GM21723 (cell line): Measurements from ENCODE around the gene CD248.

ENCODE experiments used
- ATAC-seq: cut with Tn5 transposase; IDR thresholded peaks from one replicate; pipeline ENCODE4 v1.9.1; 2021; ENCODE audit warnings: mild to moderate bottlenecking, moderate library complexity; ENCODE audit not compliant: unreplicated experiment

Gene CD248

DNA sequence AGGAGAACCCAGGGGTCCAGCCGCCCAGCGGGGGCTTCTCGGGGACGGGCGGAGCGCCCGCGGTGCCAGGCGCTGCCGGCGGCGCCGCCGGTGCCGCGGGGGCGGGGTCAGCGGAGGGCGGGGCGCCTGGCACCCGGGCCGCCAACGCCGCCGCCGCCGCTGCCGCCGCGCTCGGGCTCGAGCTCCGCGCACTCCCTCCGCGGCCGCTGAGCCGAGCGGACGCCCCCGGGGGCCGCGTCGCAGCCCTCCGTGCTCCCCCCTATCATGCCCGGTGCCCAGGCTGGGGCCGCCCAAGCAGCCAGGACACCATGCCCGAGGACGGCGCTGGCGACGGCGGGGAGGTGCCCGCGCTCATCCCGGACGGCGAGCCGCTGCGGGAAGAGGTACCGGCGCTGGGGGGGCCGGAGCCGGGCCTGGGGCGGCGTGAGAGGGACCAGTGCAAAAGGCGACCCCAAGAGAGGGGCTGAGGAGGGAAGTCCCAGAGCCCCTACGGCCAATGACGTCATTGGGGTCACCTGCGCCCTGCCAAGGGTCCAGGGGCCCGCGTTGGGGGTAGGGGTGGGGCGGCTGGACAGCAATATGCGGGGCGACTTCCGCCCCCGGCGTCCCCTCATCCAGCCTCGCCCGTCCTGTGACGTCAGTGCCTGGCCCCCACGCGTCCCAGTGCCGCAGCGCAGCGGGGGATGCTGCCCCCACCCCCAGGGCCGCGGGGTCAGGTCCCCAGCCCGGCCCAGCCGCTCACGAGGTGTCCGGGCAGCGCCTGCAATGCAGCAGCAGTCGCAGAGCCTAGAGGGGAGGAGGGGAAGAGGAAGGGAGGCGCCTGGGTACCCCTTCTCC lies 24.9 kb downstream of the CD248 start, which contains the start of gene TMEM151A:
TSS of gene TMEM151A (plus strand) at position 189 of the 837 bp plus-strand sequence. CDS start at position 309, 120 bp downstream.
- no peak for ATAC-seq

DNA sequence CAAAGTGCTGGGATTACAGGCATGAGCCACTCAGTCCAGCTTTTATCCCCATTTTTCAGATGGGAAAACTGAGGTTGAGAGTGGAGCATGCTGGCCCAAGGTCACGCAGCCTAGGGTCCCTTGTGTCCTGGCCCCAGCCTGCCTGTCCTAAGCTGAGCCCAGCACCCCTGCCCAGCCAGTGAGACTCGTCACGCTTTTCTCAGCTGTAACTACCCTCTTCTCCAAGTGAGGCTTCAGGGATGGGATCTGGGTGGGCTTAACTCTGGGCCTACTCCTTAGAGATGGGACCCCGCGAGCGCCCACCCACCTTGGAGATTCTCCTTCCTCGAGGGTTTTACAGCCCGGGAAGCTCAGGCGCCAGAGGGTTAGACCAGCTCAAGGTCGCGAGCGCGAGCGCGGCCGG lies 25.5 kb downstream of the CD248 start:
- ATAC-seq = no peak

DNA sequence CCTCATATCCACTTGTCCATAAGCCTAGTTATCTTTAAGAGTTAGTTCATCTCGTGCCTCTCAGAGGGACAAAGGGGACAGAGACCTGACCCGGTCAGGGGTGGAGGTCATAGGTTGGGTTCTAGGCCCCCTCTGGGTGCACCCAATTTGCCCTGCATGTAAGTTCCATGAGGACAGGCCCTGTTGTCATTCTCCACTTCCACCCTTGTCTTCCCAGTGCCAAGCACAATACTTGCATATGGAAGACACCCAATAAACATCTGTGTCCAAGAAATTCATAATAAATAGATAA lies 26.6 kb downstream of the CD248 start:
- no peak for ATAC-seq

DNA sequence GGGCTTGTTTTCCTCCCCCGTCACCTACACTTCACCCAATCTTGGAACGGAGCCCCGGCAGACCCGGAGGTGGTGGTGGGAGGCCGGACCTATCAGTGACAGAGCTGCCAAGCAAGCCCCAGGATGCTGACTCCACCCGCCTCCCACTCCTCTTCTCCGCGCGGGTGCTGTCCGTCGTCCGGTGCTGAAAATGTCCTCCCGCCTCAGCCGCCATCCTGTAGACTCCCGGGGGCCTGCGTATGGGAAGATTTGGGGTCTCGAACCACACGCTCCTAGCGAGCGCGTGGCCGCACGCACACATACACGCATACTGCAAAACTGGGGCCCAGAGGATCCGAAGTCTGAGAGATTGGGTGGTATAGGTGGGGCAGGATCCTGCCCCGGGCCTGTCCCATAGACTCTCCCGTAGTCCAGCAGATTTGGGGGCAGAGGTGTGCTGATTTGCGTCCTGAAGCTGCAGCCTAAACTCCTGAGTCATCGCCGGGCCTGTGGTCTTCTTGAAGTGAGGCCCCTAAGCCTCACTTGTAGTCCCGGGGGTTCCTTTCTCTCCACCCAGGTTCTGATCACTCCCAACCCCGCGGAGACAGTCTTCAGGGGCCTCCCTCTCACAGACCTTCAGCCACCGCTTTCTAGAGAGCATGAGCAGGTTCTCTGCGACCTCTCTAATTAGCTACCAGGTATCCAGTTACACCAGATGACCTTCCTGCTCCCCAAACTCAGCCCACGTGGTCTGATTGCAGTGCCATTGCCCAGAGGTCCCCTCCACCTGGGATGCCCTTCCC lies 27.1 kb downstream of the CD248 start:
- ATAC-seq = peak; percentile 39

DNA sequence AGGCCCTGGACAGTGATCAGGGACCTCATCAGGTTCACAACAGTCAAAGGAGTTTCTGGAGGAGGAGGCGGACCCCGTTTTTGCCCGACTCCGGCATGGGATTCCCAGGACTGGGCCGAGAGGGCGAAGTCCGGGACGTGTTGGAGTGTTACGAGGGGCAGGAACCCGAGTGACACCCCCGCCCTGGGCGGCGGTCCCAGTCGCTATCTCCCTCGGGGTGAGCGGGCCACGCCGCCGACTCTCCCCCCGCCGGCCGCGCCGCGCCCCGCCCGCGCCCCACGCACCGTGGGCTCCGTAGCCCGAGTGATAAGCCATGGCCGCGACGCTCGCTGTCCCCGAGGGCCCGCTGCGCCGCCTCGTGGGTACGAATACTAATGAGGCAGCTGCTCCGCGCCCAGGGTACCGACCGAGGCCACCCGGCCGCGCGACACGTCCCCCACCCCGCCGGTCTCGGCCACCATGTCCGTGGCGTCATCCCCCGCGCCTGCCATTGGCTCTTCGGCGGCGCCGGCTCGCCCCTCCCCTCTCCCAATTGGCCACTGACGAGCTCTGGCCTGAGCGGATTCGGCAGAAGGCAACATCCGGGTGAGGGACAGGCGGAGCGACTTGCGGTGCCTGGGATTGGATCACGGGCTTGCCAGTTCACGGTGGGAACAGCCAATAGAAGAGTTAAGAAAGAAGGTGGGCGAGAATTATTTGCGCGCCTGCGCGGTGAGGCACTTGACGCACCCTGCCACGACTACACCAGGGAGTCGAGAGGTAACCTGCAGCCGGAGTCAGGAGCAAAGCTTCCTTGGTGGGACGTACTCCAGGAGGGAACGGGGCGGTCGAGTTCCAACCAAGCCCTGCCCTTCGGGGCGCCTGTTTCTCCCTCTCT lies 27.9 kb downstream of the CD248 start, which contains the start of gene YIF1A:
TSS of gene YIF1A (minus strand) at position 473 of the 877 bp plus-strand sequence. CDS start at position 315, 158 bp downstream.
- peak; percentile 88 for ATAC-seq

DNA sequence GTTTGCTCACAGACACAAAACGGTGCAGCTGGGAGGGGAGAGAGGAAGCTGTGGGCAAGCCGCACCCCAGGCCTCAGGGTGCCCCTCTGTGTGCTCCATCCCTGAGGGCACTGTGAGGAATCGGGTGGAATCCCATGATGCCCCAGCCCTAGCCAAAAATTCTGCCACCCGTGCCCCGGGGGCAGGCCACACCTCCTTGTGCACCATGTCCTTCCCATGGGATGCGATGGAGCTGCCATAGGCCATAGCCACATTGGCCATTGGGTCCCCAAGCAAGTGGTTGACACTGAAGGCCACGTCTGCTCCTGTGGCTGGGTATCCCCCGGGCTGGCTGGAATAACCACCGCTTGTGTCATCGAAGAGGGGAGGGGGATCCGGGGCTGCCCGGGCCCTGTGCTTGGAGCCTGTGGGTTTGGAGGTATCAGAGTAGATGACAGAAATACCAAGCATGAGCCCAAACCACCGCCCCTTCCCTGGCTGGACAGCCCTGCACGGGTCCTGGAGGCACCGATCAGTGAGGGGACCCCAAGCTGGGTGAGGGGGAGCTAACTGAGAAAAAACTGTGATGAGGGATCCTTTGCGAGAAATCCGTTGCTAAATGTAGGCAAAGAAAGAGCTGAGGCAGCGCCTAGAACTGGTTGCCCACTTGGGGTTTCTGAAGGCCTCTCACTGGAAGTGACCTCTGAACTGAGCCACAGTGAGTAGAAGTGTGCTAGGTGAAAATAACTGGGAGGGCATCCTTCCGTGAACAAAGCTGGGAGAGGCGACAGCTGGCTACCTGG lies 28.8 kb downstream of the CD248 start:
- no peak for ATAC-seq

DNA sequence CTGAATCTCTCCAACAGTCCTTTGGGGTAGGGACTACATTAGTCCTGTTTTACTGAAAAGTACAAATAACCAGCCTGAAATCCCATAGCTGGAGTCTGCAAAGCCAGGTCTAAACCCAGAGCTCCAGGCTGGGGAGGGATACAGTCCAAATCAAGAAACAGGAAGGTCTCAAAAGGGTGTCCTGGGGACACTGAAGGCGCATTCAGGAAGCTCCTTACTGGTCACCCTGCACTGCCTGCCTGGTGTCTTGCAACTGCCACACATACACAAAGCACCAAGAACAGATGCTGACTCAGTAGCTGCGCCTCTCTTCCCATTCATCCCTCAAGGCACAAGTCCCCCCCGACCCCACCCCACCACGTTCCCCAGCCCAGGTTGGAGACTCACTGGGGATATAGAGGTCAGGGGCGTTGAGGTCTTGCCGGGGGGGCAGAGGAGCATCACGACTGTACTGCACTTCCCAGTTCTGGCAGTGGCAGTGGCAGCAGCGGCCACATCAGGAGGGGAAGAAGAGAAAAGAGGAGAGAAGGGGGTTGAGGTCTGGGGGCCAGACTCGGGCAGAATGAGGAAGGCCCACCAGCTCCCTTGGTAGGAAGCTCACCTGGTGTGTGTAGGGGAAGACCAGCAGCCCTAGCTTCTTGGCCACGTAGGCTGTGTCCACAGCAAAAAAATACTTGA lies 29.5 kb downstream of the CD248 start:
- no peak for ATAC-seq

DNA sequence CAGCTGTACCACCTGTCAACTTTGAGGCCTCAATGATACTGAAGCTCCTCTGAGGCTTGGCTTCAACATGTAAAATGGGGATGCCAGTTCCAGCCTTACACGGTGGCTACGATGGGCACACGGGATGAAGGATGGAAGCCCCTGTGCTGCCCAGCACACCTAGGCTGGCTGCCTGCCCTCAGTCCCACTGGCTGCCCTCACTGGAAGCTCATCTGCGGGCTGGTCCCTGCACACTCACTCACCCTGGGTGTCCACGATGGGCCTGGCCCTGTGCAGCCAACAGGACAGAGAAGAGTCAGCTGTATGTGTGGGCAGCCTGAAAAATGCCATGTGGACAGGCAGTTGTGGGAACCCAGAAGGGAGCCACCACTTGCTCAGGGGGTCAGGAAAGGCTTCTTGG lies 30.1 kb downstream of the CD248 start:
- ATAC-seq = no peak

DNA sequence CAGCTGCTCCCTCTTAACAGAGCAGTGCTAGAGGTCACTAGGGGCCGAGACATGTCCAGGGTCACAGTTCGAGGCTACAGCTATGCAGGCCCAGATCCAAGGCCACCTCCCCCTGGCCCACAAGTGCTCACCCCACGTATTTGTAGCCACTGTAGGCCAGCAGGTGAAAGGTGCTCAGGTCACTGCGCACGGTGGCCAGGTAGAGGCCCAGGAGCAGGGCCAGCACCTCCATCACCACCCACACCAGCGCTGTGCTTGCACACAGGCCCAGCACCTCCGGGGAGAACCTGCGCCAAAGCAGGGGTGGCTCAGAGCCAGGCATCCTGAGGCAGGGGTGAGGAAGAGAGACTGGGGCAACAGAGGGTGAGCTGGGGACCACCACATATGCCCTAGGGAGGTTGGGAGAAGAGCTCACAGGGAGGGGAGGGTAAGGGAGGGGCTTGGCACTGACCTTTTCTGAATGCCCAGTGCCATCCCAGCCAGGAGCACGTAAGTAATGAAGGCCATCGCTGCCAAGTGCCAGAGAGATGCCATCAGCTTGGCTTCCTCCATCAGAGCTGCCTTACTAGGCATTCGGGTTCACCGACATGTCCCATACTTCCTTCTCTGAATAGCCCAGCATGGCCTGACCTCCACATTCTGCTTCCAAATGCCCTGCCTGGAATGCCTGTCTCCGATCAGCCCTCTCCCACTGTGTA lies 31.4 kb downstream of the CD248 start:
- ATAC-seq = no peak

DNA sequence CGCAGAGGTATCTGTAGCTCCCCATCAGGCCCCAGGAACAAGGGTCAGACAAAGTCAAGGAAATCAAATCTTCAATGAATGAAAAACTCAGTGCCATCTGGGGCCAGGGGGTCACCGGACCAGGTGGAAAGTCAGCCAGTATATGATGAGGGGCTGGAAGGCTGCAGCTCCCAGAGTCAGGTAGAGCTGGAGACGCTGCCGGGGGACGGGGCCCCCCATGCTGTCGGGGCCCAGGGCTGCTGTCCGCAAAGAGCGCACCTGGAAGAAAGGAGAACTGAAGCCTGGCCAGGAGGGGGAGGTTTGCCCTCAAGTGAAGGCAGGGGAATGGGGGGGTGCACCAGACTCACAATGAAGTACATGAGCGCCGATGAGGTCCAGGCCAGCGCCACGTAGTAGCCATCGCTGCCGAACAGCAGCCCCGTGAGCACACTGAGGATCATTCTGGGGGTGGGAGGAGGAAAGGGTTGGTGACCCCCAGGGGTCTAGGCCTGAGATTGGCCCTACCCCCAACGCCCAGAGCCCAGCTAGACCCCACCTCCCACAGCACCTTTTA lies 32.2 kb downstream of the CD248 start:
- ATAC-seq = no peak

DNA sequence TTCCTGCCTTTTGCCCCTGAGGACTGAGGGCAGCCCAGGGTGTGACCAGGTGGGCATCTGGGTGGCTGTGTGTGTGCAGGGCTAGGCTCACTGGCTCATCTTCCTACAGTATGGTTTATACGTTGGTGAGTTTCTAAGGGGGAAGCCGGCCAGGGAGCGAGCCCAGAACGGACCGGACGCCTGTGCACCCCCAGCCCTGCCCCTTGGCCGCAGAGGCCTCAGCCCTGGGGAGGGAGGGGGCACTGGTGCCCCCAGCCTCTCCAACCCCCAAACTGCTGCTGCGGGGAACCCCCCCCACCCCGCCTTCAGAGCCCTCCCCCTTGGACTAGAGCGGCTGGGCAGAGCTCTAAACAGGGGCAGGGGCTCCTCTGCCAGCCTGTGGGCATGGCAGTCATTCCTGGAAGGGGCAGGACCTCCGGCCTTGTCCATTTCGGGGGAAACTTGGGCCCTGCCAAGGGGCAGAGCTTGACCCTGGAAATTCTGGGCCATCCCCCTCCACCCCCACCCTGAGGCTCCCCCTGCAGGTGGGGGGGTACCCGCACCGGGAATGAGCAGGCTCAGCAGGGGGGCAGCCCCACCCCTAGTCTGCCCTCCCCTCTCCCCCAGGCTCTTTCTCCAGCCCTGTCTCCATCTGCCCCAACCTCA lies 33.3 kb downstream of the CD248 start:
- no peak for ATAC-seq

DNA sequence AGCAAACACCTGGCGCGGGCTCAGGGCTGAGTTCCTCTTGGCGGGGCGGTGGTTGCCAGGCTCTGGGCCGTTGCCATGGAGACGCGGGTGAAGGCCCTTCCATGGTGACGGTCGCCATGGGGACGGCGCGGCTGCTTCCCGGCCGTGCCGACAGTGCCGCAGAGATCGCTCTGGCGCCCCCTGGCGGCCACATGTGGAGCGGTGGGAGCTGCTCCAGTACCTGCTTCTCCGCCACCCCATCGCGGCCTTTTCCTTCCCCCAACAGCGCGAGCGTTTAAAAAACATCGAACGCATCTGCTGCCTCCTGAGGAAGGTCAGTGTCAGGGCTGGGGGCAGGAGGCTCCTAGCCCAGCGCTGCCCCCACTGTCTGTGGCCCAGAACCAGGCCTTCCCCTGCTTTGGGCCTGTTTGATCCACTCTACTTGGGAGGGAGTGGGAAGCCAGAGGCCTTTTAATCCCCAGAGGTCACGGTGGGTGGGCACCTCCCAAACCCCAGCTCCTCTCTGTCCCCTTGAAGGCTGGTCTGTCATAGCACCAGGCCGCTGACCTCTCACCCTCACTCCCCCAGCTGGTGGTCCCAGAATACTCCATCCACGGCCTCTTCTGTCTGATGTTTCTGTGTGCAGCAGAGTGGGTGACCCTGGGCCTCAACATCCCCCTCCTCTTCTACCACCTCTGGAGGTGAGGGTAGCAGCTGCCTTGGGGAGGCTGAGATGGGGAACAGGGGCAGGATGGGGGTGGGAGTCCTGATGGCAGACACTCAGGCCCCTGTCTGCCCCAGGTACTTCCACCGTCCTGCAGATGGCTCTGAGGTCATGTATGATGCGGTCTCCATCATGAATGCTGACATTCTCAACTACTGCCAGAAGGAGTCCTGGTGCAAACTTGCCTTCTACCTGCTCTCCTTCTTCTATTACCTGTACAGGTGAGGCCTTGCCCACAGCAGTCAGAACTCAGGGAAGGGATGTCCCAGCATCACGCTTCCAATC lies 34.1 kb downstream of the CD248 start:
- peak; percentile 72 for ATAC-seq

DNA sequence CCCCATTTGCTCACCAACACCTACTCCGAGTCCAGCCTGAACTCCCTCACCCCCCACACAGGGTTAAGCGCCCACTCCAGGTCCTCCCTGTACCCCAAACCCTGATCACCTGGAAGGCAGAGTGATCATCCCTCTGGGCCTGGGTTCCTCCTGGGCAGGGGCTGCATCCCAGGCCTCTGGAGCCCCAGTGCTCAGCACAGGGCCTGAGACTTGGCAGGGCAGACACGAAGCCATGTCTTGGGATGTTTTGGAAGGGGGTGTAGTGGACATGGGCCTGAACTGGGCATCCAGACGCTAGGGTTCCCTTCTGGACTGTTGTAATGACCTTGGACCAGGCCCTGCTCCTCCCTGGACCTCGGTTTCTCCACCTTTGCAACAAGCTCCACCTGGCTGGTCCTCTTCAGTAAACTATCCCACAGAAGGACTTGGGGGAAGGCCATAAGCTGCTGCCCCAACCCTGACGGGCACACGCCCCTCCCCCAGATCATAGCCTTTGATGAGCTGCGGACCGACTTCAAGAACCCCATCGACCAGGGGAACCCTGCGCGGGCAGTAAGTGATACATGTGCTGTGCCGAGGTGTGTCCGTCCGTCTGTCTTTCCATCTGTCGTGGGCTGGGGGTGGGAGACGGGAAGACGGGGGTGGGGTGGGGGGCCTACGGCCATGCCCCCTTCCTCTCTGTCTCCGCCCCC lies 34.9 kb downstream of the CD248 start:
- ATAC-seq = no peak

DNA sequence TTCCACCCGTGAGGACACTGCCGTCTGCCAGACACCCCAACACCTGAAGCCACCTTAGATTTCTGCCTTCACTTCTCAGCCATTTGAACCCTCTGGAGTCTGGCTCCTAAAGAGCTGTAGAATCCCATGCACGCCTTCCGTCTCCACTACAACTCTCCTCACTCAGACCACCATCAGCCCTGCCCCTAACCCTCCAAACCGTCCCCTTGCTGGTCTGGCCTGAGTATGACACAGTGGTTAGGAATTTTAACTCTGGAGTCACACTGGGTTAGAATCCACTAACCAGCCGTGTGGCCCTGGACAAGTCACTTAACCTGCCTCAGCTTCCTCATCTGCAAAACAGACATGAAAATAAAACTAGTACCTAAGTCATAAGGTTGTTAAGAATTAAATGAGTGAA lies 35.8 kb downstream of the CD248 start:
- no peak for ATAC-seq

DNA sequence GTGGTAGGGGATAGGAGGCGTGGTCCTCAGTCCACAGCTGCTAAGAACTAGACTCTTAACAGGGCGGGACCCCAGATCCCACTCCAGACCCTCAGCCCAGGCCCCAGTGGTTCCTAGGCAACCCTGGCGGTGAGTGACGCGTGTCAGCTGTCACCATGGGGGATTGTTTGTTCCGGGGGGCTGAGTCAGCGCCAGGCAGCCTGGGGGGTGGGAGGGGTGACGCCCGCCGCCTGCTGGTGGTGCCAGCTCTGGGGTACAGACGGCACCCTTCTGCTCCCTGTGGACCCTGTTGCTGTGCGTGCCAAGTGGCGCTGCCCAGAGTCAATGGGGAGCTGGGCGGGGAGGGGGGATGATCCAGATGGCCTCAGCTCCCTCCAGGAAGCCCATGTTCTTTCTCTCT lies 36.4 kb downstream of the CD248 start:
- ATAC-seq = no peak

DNA sequence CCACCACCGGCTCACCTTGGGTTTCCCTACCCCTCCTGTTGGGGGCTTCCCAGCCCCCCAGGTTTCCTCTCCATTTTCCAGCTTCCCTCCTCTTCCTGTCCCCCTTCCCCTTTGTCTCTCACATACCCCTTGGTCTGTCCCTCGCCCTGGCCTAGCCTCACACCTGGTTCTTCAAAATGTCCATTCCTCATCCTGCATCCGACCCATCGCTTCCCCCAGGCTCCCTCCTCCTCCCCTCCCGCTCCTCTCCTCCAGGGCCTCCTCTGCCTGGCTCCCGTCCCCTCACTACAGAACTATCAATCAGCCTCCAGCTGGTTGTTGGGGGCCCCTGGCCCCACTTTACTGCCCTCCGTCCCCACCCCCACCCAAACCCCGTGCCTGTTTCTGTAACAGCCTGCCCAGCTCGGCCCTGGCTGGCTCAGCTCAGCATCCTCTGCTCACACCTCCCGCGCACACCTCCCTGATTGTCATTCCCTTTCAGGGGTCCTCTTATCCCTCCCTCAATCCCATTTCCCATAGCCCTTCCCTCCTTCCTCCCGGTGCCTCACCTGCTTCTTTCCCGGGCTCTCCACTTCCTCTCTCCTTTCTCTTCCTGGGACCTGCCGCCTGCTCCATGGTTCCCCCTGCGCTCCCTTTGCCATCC lies 37.6 kb downstream of the CD248 start:
- no peak for ATAC-seq
